HepG2 (cell line): ENCODE measurements around the gene PTPRH. TPM values are rescaled to one million over a fixed set of nuclear protein-coding genes. Genes with fewer than 3 reads are reported as not detected.

Experiments
- CEBPZ ChIP-seq: IDR thresholded peaks from 2 replicates; pipeline ENCODE4 v1.6.1; 2012; ENCODE audit warnings: low read length, improper control_type of control experiment
- E2F2 ChIP-seq: sonication (generic); formaldehyde crosslinking; IDR thresholded peaks from 2 replicates; pipeline ENCODE4 v1.4.0; 2020; ENCODE audit warnings: missing genetic modification reagents, borderline replicate concordance
- ELF4 ChIP-seq: sonication (generic); formaldehyde crosslinking; IDR thresholded peaks from 2 replicates; pipeline ENCODE4 v1.5.0; 2020; ENCODE audit warnings: missing genetic modification reagents, mild to moderate bottlenecking, moderate library complexity, borderline replicate concordance
- ELK4 ChIP-seq: sonication (generic); formaldehyde crosslinking; IDR thresholded peaks from 2 replicates; pipeline ENCODE4 v1.9.0; 2021; ENCODE audit warnings: missing genetic modification reagents, borderline replicate concordance
- KDM3A ChIP-seq: IDR thresholded peaks from 2 replicates; pipeline ENCODE4 v1.6.1; 2018; ENCODE audit warnings: low read depth, missing compliant biosample characterization
- NONO ChIP-seq, 2 experiments: fragments of 450-650 bp in 1 of 2; sonication (generic) in 1 of 2; formaldehyde crosslinking in 1 of 2; IDR thresholded peaks in 1 of 2; conservative IDR thresholded peaks in 1 of 2; 2 replicates each; pipeline versions ENCODE4 v1.6.1 to v1.8.0; 2017 to 2022; ENCODE audit warnings: mild to moderate bottlenecking in 1 of 2, missing genetic modification reagents in 1 of 2, moderate library complexity in 1 of 2
- NR0B2 ChIP-seq: sonication (generic); formaldehyde crosslinking; IDR thresholded peaks from 2 replicates; pipeline ENCODE4 v1.4.0; 2020; ENCODE audit warnings: mild to moderate bottlenecking, missing genetic modification reagents
- RAD51 ChIP-seq: fragments of 450-650 bp; IDR thresholded peaks from 2 replicates; pipeline ENCODE4 v1.6.1; 2016; ENCODE audit warnings: borderline replicate concordance
- RBM39 ChIP-seq: fragments of 200-400 bp; formaldehyde crosslinking; IDR thresholded peaks from one replicate; pipeline ENCODE4 v1.6.1; 2018; ENCODE audit warnings: antibody characterized with exemption, mild to moderate bottlenecking, low read depth, low read length; ENCODE audit not compliant: poor library complexity, severe bottlenecking
- TCF7 ChIP-seq: sonication (generic); IDR thresholded peaks from 2 replicates; pipeline ENCODE4 v1.6.1; 2016; ENCODE audit warnings: antibody characterized with exemption, low read depth
- TSC22D2 ChIP-seq: sonication (generic); formaldehyde crosslinking; IDR thresholded peaks from 2 replicates; pipeline ENCODE4 v1.5.1; 2020; ENCODE audit warnings: missing genetic modification reagents, mild to moderate bottlenecking, borderline replicate concordance
- ZBTB33 ChIP-seq: sonication (generic); formaldehyde crosslinking; IDR thresholded peaks from 2 replicates; pipeline ENCODE4 v1.4.0; 2020; ENCODE audit warnings: missing genetic modification reagents
- ZNF10 ChIP-seq: sonication (generic); formaldehyde crosslinking; IDR thresholded peaks from 2 replicates; pipeline ENCODE4 v1.4.0; 2020; ENCODE audit warnings: mild to moderate bottlenecking, low read depth, missing genetic modification reagents, borderline replicate concordance
- ZNF180 ChIP-seq: sonication (generic); formaldehyde crosslinking; IDR thresholded peaks from 2 replicates; pipeline ENCODE4 v1.4.0; 2020; ENCODE audit warnings: low read depth, missing genetic modification reagents, borderline replicate concordance
- ZNF629 ChIP-seq: sonication (generic); formaldehyde crosslinking; conservative IDR thresholded peaks from 2 replicates; pipeline ENCODE4 v1.5.0; 2020; ENCODE audit warnings: missing genetic modification reagents
- ZNF782 ChIP-seq: sonication (generic); formaldehyde crosslinking; IDR thresholded peaks from 2 replicates; pipeline ENCODE4 v1.4.0; 2020; ENCODE audit warnings: missing genetic modification reagents, mild to moderate bottlenecking, borderline replicate concordance
- ZNF788 ChIP-seq: sonication (generic); formaldehyde crosslinking; IDR thresholded peaks from 2 replicates; pipeline ENCODE4 v1.5.0; 2020; ENCODE audit warnings: mild to moderate bottlenecking, missing genetic modification reagents, borderline replicate concordance
- polyA plus RNA-seq, 8 experiments: library from polyadenylated mRNA; depleted of rRNA in 3 of 8; stranded (reverse) in 7 of 8; unstranded in 1 of 8; fragments of >200 nt; fragmentation: Illumina TruSeq in 4 of 8; extraction: Trizol in 4 of 8; gene quantifications; 2 replicates each; pipeline versions ENCODE4 v1.2.1 to v1.2.3, GENCODE V29; 2011 to 2016; ENCODE audit warnings: low read depth in 4 of 8, missing spikeins in 1 of 8, mixed read lengths in 1 of 8; ENCODE audit not compliant: insufficient read depth in 1 of 8
- total RNA-seq, 5 experiments: library from RNA; depleted of rRNA; stranded (reverse); fragments of >200 nt; fragmentation: Illumina TruSeq; extraction: Trizol; gene quantifications; 2 replicates each; pipeline ENCODE4 v1.2.3, GENCODE V29; 2016; ENCODE audit warnings: low read depth in 1 of 5

The PTPRH gene
- total and polyA plus RNA-seq, 2 of the 13 experiments (the other 11 are each of a cell fraction or from before 2014, with no cell fraction given) = 14.7 to 125 TPM

- TF ChIP-seq CEBPZ = no peak
- TF ChIP-seq ELF4 = 0 out of 2 replicates have a peak, but pooled peaks have one; percentile 60
- TF ChIP-seq ZNF788 (CRISPR knock-in tag) = peak; percentile 82; the same call in 1 of the 2 replicates
- TF ChIP-seq ELK4 = no peak
- TF ChIP-seq ZNF629 (CRISPR knock-in tag) = no peak
- no peak for TF ChIP-seq ZNF782 (CRISPR knock-in tag)
- peak; percentile 77 for TF ChIP-seq TCF7
- TF ChIP-seq RBM39 = no peak
- no peak for TF ChIP-seq RAD51
- peak; percentile 46; the same call in 1 of the 2 replicates for TF ChIP-seq NR0B2
- TF ChIP-seq E2F2 (CRISPR knock-in tag) = peak; percentile 59; the same call in 1 of the 2 replicates
- TF ChIP-seq TSC22D2 = no peak; the same call in 1 of the 2 replicates
- TF ChIP-seq KDM3A (CRISPR knock-in tag) = peak; percentile 8; the same call in 1 of the 2 replicates
- no peak for TF ChIP-seq ZNF180
- TF ChIP-seq ZNF10 (CRISPR knock-in tag) = no peak
- no peak for TF ChIP-seq NONO (IDR thresholded peaks at IDR 0.05)
- peak; percentile 76 for TF ChIP-seq NONO (CRISPR knock-in tag; conservative IDR thresholded peaks at IDR 0.05)
- peak; percentile 8; the same call in 1 of the 2 replicates for TF ChIP-seq ZBTB33 (CRISPR knock-in tag)
These were observed 2.4 kb downstream of the PTPRH start (continued) for GRCh38 chr19:55206664-55207500.
